HG03196 (cell line): ENCODE measurements around the gene SPSB1.

Source experiments
- ATAC-seq: cut with Tn5 transposase; IDR thresholded peaks from one replicate; pipeline ENCODE4 v1.9.1; 2021; ENCODE audit not compliant: unreplicated experiment

SPSB1 gene

DNA sequence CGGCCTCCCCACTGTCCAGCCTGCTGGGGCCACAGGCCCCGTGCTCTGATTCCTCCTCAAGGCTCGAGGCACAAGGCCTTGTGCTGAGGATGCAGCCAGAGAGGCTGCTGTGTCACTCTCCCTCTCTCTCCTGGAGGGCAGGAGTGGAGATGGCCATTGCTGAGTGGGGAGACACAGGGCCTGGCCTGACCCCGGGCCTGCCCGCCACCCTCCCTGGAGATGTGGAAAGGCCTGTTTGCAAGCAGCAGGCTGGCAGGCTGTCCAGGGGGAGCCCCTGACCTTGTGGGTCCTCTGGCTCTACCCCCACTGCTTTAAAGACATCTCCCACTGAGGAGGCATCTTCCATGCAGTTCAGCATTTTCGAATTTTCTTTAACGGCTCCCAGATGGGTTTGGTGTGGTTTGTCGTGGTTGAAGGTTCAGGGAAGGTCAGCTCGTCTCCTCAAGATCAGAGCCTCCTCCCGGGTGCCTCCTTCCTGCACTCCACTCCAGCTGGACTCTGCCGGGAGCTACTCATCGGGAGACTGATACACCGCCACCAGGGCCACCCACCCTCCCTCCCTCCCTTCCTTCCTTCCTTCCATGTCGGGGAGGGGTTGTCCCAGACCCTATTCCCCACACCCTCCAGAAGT is 69.1 kb downstream of the SPSB1 start:
- no peak for ATAC-seq

DNA sequence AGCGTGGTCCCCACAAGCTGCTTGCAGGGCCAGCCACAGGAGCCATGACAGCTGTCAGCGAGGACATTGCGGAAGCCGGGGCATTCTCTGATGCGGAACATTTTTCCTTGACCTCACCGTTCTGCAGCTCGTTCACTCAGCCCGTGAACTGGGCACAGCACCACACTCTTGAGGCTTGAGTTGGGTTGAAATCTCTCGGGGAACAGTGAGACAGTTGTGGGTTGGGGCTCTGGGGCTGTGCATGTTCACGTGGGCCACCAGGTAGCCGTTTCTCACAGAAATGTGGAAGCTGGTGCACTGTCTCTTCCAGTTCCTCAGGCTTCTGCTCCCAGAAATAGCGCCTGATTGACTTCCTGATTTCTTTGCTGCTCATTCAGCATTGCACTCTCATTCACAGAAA is 69.8 kb downstream of the SPSB1 start:
- no peak for ATAC-seq

DNA sequence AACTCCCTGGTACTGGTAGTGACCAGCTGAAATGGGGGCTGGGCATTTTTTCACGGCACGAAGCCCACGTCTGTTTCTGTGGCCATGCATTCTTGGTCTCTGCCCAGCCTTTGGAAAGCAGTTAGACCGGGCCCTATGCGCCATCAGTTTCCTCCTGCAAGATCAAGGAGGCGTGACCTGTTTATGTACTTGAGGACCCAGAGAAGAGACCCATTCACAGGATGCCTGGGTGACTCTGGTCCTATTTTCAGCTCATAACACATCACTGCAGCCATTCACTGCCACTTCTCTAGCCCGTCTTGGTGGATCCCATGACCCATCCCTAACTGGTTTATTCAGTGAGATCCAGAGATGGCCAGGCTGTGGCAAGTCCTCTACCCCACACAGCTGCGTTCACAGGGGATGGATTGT is 70.4 kb downstream of the SPSB1 start:
- ATAC-seq: no peak

DNA sequence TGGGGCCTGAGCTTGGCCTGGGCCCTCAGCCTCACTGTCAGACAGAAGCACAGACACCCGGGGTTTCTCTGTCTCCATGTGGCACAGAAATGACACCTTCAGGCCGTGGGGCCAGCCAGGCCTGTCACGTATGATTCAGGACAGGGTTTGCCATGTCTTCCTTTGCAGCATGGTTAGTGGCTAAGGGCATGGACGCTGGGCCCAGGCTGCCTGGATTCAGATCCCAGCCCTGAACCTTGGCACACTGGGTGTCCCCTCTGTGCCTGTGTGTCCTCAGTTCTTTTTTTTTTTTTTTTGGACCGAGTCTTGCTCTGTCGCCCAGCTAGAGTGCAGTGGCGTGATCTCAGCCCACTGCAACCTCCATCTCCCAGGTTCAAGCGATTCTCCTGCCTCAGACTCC is 73.6 kb downstream of the SPSB1 start:
- no peak for ATAC-seq

DNA sequence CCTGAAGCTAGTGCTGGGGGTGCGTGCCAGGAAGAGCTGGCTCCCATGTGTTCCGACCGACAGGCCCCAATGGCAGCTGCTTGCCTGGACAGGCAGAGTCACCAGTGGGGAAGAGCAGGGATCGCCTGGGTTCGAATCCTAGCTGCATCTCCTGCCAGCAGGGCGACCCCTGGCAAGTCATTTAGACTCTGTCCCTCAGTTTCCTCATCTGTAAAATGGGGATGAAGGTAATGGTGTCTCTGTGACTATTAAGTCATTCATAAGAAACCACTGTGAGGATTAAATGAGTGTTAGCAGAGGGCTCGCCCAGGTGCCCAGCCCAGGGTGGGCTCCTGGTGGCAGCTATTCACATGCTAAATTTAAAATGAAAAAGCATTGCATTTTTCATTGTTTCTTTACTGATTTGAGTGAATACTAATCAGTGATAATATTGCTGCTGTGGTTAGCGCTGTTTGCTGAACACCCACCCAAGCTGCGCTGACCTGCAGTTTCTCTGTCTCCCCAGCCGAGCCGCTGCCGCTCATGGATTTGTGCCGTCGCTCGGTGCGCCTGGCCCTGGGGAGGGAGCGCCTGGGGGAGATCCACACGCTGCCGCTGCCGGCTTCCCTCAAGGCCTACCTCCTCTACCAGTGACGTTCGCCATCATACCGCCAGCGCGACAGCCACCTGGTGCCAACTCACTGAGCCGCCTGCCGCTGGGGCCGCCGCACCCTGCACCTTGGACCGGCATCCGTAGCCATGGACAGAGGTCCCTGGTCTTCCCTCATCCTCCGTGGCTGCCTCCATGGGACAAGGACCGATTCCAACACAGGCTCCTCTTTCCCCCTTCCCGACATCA is 74.5 kb downstream of the SPSB1 start:
- ATAC-seq: no peak

DNA sequence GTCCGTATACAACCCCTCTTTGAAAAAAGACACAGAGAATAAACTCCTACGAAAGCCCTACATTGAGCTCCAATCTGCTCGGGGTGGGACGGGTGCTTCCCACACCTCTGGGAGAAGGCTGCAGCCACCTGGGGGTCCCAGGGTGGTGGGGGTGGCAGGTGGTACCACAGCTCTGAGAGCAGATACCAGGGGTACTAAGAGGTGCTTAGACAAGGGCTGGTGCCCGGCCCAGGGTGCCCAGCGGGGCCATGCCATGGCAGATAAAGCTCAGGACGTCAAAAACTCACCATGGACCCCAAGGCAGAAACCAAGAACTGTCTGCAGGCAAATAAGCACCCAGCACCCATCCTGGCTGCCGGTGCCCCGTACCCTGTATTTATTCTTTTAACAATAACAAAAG is 75.1 kb downstream of the SPSB1 start:
- ATAC-seq: no peak

DNA sequence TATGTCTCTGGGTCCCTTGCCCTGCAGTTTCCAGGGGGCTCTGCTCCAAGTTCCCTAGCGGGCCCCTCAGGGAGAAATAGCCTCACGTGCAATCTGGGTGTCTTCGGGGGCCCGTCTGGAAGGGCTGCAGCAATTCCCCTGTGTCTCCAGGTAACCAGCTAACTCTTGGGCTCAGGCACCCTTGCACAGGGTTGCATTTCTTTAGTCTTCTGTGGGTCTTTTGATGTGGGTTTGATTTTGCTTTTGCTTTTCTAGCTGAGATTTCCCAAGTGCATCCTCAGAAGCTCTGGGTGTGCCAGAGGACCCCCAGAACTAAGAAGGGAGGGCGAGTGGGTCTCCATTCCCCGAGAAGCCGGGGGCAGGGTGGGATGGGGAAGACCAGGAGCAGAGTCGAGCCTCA is 75.7 kb downstream of the SPSB1 start:
- ATAC-seq: no peak

DNA sequence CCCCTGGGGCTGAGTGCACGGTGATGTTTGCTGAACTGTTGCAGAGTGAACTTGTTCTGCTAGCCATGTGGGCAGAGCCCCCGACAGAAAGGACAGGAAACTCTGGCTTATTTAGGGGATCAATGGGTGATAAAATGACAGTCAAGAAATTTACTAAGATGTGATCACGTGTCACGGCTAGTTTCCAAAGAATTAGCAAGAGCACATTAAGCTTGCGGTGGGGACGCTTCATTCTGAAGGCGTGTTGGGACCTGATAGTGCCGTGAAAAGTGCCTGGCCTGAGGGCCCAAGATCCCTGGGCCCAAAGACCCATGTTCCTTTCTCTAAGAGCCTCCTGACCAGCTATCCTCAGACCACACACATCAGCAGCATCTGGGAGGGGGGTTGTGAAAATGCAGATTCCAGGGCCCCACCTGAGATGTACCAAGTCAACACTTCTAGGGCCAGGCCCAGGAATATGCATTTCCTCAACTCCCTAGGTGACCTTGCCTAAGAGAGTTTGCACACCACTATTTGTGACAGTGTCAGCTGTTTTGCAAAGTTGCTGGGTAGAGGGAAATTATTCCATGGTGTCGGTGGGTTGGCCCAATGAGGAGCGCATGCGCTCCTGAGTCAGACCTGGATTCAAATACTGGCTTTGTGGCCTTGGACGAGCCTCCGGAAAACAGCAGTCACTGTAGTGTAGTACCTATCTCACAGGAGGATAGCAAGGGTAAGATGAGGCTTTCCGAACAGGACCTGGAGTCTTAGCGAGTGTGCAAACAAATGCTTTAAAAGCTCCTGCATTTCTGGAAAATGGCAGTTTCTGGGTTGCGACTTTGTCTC is 77.5 kb downstream of the SPSB1 start:
- no peak for ATAC-seq

DNA sequence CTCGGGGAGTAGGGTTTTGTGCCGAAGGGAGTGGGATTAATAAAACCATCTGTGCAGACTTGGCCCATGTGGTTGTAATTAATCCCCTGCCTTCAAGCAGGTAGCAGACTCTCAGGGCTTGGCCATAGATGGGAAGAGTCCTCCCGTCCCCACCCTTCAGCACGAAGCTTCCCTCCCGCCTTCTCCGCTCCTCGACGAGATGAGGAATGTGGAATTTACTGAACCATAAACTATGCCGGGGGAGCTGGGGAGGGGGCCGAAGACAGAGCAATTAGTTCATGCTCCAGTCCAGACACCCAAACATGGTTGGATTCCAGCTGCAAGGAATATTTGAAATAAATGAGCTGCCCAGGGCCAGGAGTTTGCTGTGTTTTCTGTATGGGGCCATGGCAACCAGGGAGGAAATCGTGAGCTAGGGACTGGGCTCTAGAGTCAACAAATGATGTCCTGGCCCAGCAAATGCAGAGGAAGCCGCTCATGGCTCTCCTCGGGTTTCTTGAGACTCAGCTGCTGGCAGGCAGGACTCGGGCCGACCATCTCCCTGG is 78.8 kb downstream of the SPSB1 start:
- no peak for ATAC-seq

DNA sequence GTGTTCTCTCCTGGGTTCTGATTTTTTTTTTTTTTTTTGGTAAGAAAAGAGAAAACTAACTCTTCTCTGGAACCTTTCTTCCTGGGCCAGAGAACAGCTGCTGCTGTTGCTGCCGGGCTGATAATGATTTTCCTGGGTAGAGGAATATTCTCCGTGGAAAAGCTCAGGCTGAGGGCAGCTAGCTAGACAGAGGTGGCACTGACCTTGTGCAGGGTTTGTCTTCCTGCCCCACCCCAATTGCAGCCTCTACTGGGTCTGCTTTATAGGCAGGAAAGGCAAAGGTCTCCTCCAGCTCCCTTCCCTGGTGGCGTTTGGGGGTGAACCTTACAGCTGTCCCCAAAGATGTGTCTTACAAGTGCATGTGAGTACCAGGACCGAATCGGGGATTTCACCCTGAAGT is 79.3 kb downstream of the SPSB1 start:
- ATAC-seq: no peak

DNA sequence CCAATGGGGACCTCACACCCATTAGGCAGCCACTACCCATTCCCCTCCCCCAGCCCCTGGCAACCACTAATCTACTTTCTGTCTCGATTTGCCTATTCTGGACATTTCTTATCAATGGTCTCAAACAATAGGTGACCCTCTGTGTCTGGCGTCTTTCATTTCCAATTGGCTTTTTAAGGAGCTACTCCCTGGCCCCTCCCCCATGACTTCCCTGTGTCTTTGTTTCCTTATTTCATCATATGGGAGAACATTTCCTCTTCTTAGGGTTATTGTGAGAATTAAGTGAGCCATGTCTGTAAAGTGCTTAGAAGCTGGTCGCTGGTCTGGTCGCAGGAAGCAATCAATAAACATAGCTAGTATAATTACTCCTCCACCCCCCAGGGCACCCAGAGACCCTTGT is 80.9 kb downstream of the SPSB1 start:
- no peak for ATAC-seq

DNA sequence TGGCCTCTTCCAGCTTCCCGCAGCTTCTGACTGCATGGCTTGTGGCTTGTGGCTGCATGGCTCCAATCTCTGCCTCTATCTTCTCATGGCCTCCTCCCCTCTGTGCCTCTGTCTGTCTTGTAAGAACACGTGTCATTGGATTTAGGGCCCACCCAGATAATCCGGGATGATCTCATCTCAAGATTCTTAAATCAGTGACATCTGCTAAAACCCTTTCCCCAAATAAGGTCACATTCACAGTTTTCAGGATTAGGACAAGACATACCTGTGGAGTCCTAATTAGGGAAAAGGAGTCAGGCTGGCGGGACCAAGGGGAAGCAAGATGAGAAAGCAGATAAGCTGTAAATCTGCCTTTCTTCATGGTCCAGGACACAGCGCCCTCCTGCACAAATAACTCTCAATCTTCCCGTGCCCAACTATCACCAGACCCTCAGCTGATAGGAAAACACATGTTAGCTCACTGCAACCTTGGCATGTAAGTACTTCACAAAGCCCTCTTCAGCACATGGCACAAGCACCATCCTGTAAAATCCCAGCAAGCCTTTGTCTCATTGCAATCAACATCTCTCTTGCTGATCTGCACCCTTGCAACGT is 82.2 kb downstream of the SPSB1 start:
- no peak for ATAC-seq

DNA sequence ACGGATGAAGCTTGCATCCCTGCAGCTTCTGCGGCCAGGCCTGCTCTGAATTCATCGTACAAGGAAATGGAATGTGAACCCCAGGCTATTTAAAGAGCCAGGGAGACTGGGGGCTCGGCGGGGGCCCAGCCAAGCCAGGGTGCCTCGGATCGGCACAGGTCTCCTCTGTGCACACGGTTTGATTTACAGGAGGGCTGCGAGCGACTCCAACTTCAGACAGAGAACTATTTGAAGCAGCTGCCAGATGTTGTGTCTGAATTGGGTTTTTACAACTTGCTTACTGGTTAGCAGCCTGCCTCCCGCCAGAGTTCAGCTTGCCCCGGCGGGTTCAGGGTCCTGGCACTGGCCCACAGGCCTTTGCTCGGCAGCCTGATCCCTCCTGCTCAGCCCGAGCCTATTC is 83.2 kb downstream of the SPSB1 start:
- ATAC-seq: no peak

DNA sequence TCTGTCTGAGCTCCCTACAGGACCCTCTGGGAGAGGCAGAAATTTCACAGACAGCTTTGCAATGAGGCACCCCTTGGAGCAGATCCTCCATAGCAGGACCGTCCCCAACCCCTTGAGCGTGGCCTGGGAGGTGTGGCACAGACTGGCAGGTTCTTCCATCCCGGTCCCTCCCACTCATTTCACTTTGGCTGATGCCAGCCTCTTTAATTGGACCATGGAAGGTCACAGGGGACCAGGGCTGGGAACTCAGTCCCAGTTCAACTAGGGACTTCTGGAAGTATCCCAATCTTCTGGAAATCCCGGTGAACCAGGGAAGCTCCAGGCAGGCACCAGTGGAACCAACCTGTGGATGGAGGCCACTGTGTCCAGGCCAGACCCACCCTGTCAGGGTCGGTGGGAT is 83.7 kb downstream of the SPSB1 start:
- no peak for ATAC-seq

DNA sequence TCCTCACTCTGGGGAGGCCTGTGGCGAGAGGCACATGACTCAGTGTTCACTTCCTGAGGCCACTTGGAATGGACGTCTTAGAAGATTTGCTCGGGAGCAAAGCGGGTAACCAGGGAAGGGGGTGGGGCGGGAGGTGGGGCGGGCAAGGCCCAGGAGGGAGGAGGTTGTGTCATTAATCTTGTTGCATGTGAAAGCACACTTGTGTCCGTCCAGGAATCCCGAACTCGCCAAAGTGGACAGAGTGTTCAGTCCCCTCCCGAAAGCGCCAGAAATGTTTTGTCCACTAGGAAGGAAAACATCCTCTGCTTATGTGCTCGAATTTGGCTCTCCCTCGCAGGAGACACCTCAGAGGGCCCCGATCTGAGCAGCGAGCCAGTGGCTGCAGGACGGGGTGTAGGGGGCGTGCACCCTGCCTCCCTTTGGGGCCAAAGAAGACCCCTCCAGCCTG is 84.2 kb downstream of the SPSB1 start:
- no peak for ATAC-seq

DNA sequence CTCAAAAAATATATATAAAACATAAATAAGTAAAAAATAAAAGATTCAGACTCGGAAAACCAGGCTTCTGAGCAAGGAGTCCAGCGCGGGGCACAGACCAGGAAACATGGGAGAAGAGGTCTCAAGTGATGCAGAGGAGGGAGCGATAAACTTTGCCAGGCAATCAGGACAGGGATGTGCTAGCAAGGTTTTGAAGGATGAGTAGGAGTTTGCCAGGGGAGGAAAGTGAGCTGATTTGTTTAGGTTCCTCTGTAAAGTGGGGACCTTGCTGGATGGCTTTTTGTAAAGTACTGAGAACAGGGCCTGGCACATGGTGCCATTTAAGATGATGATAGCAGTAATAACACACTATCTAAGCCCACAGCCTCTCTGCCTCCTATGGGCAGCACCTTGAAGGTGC is 86.1 kb downstream of the SPSB1 start:
- no peak for ATAC-seq

DNA sequence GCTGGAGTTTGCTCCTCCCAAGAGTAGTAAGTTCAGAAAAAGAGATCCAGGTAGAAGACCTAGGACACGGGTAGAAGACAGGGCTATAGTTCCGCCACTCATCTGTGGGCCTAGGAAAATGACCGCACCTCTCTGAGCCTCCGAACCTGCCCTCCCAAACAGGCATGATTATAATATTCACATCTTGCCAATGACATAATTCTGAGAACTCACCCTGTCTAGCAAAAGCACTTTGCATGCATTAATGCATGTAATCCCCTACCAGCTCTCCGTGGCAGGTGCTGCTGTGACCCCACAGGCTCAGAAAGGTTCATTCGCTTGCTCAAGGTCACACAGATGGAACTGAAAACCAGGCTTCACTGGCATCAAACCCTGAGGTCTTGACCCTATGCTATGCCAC is 88.0 kb downstream of the SPSB1 start:
- no peak for ATAC-seq

DNA sequence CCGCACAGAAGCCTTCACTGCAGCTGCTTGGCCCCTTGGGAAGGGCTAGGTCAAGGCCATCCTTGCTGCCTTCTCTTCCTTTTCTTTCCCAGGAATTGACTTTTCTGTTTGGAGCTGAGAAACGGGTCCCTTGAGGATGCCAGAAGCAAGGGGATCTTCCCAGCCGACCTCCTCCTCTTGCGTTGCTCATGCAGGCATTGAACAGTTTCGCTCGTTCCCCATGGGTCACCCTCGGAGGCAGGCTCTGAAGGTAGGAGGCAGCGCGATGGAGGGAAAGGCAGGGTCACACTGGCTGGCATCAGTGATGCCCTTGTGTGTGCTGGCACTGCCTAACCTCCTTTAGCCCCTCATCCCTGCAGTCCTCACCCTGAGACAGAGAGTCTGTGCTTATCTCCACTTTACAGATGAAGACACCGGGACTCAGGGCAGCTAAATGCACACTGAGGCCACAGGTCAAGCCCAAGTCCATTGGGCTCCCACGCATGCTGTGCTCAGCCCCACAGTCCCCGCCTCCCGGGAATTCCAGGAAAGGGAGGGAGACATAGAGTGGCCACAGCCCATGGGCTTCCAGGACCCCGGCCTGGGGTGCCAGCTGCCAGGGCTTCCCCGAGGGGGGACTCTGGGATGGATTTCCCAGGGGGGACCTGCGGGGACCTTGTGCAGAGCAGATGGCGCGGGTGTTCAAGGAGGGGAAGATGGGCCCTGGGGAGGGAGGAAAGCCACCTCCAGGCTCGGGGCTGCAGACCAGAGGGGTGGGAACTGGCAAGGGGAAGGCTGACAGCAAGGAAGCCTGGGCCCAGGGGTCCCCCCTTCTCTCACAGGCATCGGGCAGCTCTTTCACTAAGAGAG is 90.2 kb downstream of the SPSB1 start:
- no peak for ATAC-seq

DNA sequence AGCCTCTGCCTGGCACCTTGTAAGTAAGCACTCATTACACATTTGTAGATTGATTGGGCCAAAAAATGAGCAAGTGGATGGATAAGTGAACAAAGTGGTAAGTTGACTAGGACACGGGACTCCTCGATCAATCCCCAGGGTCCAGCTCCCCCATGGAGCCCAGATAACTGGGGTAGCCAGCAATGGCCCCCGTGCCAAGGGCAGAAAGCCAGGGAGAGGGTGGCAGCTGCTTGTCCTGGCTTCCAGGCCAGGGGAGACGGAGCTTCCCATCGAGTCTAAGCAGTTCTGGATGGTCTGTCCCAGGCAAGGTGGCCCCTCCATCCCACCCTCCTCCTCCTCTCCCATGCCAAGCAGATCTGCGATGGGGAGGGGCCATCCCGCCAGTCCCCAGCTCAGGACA is 91.4 kb downstream of the SPSB1 start:
- ATAC-seq: no peak

DNA sequence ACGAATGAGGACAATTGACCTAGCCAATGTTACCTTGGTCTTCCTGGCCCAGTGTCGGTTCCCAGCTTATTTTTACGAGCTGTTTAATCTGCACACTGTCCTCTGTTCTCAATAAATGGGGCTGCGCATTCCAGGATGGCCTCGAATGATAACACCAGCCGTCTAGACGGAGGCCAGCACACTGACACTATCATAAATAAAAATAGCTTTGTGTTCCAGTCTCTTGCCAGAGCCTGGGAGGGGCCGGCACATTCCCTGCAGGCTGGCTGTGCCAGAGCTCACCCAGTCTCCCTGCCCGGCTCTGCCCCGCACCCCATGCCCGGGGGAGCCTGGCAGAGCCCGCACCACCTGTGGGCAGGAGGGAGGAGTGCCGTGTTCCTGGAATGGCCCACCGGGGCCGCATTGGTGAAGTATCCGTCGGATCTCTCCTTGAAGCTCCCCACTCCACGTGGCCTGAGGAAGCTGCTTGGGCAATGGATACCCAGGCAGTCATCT is 92.1 kb downstream of the SPSB1 start:
- ATAC-seq: no peak
